AG09309 (cell line): ENCODE measurements around the gene SULF2.

Experiments
- DNase-seq: peaks from one replicate; pipeline ENCODE4 v3.0.0-alpha.2; 2010; ENCODE audit warnings: low read depth
- H3K4me3 ChIP-seq: 2 replicates; pipeline ENCODE4 v1.5.1; 2011; ENCODE audit warnings: mild to moderate bottlenecking, low read depth, low read length, moderate library complexity; ENCODE audit not compliant: control insufficient read depth
- CTCF ChIP-seq: IDR thresholded peaks from 2 replicates; pipeline ENCODE4 v1.5.1; 2011; ENCODE audit warnings: mild to moderate bottlenecking, low read depth, low read length, inconsistent platforms; ENCODE audit not compliant: insufficient read depth, control insufficient read depth; ENCODE audit errors: missing control alignments

SULF2 gene

DNA sequence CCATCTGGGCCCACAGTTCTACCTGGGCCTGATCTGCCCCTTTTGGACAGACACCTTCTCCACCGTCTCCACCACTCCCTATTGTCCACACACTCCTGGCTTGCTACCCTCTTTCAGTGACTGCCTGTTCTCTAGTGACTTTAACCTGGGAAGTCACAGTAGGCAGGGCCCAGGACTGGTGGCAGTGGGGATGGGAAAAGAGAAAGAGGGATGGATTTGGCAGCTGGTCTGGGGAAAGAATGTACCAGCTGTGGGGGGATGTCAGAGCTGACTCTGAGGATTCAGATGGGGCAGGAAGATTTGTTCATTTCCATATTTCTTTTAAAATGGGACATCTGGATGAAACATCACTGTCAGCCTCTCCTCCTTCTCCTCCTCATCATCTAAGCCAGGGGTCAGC, 85.5 kb downstream of the SULF2 start:
- DNase-seq = no peak
- no peak for TF ChIP-seq CTCF
- H3K4me3 ChIP-seq = no peak overlapping the region

DNA sequence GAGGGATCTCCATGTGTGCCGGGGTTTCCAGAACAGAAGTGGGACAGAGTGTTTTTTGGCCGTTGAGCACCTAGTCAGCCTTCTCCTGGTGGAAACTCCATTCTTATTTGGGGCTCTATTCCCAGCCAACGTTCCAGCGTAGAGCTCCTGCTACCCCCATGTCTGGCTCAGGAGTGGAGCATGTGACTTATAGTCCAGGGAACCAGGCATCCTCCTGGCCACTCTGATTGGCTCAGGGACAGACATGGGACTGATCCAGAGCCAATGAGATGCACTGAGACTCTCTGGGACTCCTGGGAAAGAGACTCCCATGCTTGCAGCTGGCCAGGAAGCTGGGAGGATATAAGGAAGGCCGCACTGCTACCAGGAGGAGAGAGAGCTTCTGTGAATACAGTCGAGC, 87.1 kb downstream of the SULF2 start:
- no peak for DNase-seq
- no peak overlapping the region for H3K4me3 ChIP-seq
- TF ChIP-seq CTCF = no peak

DNA sequence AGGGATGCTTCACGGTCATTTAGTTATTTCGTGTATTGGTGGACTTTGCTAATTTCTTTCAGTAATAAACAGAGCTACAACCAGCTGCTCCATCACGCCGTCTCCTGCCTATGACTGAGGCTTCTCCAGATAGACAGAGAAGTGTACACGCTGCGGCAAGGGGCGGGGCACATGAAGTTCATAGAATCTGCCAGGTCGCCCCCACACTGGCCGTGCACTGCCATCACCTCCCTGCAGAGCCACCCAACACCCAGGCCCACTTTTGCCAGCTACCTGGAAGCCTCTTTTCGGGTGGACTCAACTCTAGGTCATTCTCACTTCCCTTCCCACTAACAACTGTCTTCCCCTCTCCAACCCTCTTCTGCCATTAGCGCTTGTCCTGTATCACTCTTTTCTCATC, 88.4 kb downstream of the SULF2 start:
- TF ChIP-seq CTCF = no peak
- no peak overlapping the region for H3K4me3 ChIP-seq
- no peak for DNase-seq

DNA sequence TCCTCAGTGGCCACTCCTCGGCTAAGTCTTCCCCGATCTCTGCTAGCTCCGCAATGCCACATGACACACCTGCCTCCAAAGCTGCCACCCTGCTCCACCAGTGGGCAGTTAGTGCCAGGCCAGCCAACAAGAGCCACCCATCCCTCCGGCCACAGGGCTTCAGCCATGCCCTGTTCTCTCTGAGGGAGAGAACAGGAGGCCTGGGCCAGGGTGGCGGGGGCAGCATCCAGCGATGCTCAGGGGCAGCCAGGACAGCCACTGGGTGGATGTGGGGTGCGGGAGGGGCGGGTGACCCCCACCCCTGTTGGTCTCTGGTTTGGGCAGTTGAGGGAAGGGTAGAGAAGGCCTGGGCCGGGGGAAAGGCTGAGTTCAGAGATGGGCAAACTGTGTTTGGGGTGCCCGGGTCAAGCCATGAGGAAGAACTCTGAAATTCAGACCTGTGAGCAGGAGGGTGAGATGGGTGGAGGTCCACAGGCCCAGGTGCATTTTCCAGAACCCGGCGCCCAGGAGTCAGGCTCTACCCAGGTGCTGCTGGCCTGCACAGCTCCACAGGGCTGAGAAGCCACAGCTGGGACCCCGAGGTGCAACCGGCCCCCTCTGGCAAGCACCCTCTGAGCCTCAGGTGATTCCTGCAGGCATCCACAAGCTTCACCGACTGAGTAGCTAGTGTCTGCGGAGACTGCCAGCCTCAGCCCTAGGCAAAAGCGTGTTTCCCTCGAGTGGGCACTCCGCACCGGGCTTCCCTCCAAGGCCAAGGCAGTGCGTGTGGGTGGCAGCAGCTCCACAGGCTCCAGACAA, 91.1 kb downstream of the SULF2 start:
- no peak for TF ChIP-seq CTCF
- DNase-seq = no peak
- no peak overlapping the region for H3K4me3 ChIP-seq

GRCh38 chr20:47691625-47692024, 93.7 kb downstream of the SULF2 start:
- no peak overlapping the region for H3K4me3 ChIP-seq
- no peak for TF ChIP-seq CTCF
- no peak for DNase-seq

GRCh38 chr20:47689731-47690130, 95.5 kb downstream of the SULF2 start:
- no peak overlapping the region for H3K4me3 ChIP-seq
- DNase-seq = no peak
- TF ChIP-seq CTCF = no peak
